ENCODE measurements around the gene IFNK.

IFNK gene

GRCh38 chr9:27539479-27540441 lies 15.7 kb downstream of the IFNK start:
- DNase-seq = no peak

GRCh38 chr9:27540502-27540901 lies 16.4 kb downstream of the IFNK start:
- no peak for DNase-seq

GRCh38 chr9:27541740-27542139 lies 17.6 kb downstream of the IFNK start:
- no peak for DNase-seq

- DNase-seq = no peak
These were observed 18.4 kb downstream of the IFNK start for GRCh38 chr9:27542508-27542907.

GRCh38 chr9:27545471-27545870 lies 21.4 kb downstream of the IFNK start:
- no peak for DNase-seq

GRCh38 chr9:27548055-27548741 lies 24.1 kb downstream of the IFNK start:
- DNase-seq = peak; percentile 14

GRCh38 chr9:27549196-27549755 lies 25.2 kb downstream of the IFNK start:
- no peak for DNase-seq

GRCh38 chr9:27554712-27555111 lies 30.6 kb downstream of the IFNK start:
- no peak for DNase-seq

GRCh38 chr9:27556470-27556869 lies 32.4 kb downstream of the IFNK start:
- no peak for DNase-seq

GRCh38 chr9:27558307-27558706 lies 34.2 kb downstream of the IFNK start:
- DNase-seq = no peak

- no peak for DNase-seq
These were observed 36.4 kb downstream of the IFNK start for GRCh38 chr9:27560457-27560856.

GRCh38 chr9:27561685-27562084 lies 37.6 kb downstream of the IFNK start:
- no peak for DNase-seq

GRCh38 chr9:27563738-27564430 lies 39.8 kb downstream of the IFNK start:
- no peak for DNase-seq

GRCh38 chr9:27564670-27565069 lies 40.6 kb downstream of the IFNK start:
- DNase-seq = no peak

- DNase-seq = no peak
These were observed 41.6 kb downstream of the IFNK start for GRCh38 chr9:27565696-27566095.

- DNase-seq = no peak
These were observed 42.0 kb downstream of the IFNK start for GRCh38 chr9:27566118-27566517.

- DNase-seq = no peak
These were observed 45.3 kb downstream of the IFNK start for GRCh38 chr9:27569406-27569805.

GRCh38 chr9:27571011-27571410 lies 46.9 kb downstream of the IFNK start:
- DNase-seq = no peak

GRCh38 chr9:27572061-27572460 lies 48.0 kb downstream of the IFNK start:
- no peak for DNase-seq

GRCh38 chr9:27572566-27572917 lies 48.5 kb downstream of the IFNK start:
- DNase-seq = peak; percentile 19

GRCh38 chr9:27572918-27573633 lies 49.0 kb downstream of the IFNK start, which contains the start of gene C9orf72:
Gene C9orf72, minus strand, starts transcription at chr9:27573481. Its CDS starts 6,361 bp downstream, at chr9:27567120.
- peak; percentile 26 for DNase-seq

All from SHP77 treated with DMSO at 0.1 percent for 48 hours (cell line).